H9 (cell line): ENCODE data around the gene PPFIBP2. TPM values are rescaled to one million over a fixed set of nuclear protein-coding genes. Genes with fewer than 3 reads are reported as not detected.

Source experiments
- DNase-seq: peaks from one replicate; pipeline ENCODE4 v3.0.0-alpha.2; 2017
- H2AFZ ChIP-seq: one replicate; pipeline ENCODE4 v1.6.1; 2013; ENCODE audit warnings: mild to moderate bottlenecking, low read length, control low read depth, moderate library complexity
- H2AK5ac ChIP-seq: 2 replicates; pipeline ENCODE4 v1.6.1; 2013; ENCODE audit warnings: low read length, control low read depth, mixed read lengths; ENCODE audit not compliant: insufficient read length
- H2BK120ac ChIP-seq: one replicate; pipeline ENCODE4 v1.6.1; 2013; ENCODE audit warnings: low read depth, mild to moderate bottlenecking, low read length, control low read depth, inconsistent platforms; ENCODE audit not compliant: poor library complexity, severe bottlenecking
- H2BK12ac ChIP-seq: 2 replicates; pipeline ENCODE4 v1.6.1; 2013; ENCODE audit warnings: low read length, control low read depth, mixed read lengths, low read depth; ENCODE audit not compliant: insufficient read length
- H2BK15ac ChIP-seq: 2 replicates; pipeline ENCODE4 v1.6.1; 2013; ENCODE audit warnings: low read depth, low read length, control low read depth
- H2BK20ac ChIP-seq: one replicate; pipeline ENCODE4 v1.6.1; 2013; ENCODE audit warnings: low read depth, mild to moderate bottlenecking, low read length, control low read depth, inconsistent platforms; ENCODE audit not compliant: poor library complexity, severe bottlenecking
- H2BK5ac ChIP-seq: 2 replicates; pipeline ENCODE4 v1.6.1; 2013; ENCODE audit warnings: low read length, control low read depth, mixed read lengths; ENCODE audit not compliant: insufficient read length
- H3K14ac ChIP-seq: 2 replicates; pipeline ENCODE4 v1.6.1; 2013; ENCODE audit warnings: low read length, control low read depth; ENCODE audit not compliant: insufficient read depth
- H3K18ac ChIP-seq: 2 replicates; pipeline ENCODE4 v1.6.1; 2013; ENCODE audit warnings: low read depth, mild to moderate bottlenecking, mixed read lengths, low read length, control low read depth; ENCODE audit not compliant: insufficient read length
- H3K23ac ChIP-seq: 2 replicates; pipeline ENCODE4 v1.6.1; 2013; ENCODE audit warnings: low read length, control low read depth, mixed read lengths, low read depth; ENCODE audit not compliant: insufficient read length
- H3K23me2 ChIP-seq: 2 replicates; pipeline ENCODE4 v1.6.1; 2013; ENCODE audit warnings: low read depth, mild to moderate bottlenecking, mixed read lengths, low read length, control low read depth; ENCODE audit not compliant: insufficient read length, poor library complexity, severe bottlenecking
- H3K27ac ChIP-seq: 2 replicates; pipeline ENCODE4 v1.5.1; 2013; ENCODE audit warnings: low read length, control low read depth, mixed read lengths, low read depth; ENCODE audit not compliant: insufficient read length
- H3K27me3 ChIP-seq: 2 replicates; pipeline ENCODE4 v1.6.1; 2013; ENCODE audit warnings: low read length, control low read depth, inconsistent platforms; ENCODE audit not compliant: insufficient read depth
- H3K4ac ChIP-seq: 2 replicates; pipeline ENCODE4 v1.6.1; 2013; ENCODE audit warnings: low read depth, mild to moderate bottlenecking, control low read depth, inconsistent platforms, low read length, moderate library complexity
- H3K4me1 ChIP-seq: 2 replicates; pipeline ENCODE4 v1.6.1; 2013; ENCODE audit warnings: low read length, control low read depth, inconsistent platforms; ENCODE audit not compliant: insufficient read depth
- H3K4me2 ChIP-seq: 2 replicates; pipeline ENCODE4 v1.6.1; 2013; ENCODE audit warnings: low read length, control low read depth, mixed read lengths; ENCODE audit not compliant: insufficient read length, insufficient read depth
- H3K56ac ChIP-seq: 2 replicates; pipeline ENCODE4 v1.6.1; 2013; ENCODE audit warnings: low read depth, mild to moderate bottlenecking, mixed read lengths, low read length, control low read depth; ENCODE audit not compliant: insufficient read length
- H3K79me1 ChIP-seq: 2 replicates; pipeline ENCODE4 v1.6.1; 2013; ENCODE audit warnings: low read depth, mild to moderate bottlenecking, moderate library complexity, low read length, control low read depth, inconsistent platforms; ENCODE audit not compliant: insufficient read depth, poor library complexity, severe bottlenecking
- H3K79me2 ChIP-seq: 2 replicates; pipeline ENCODE4 v1.6.1; 2013; ENCODE audit warnings: low read length, control low read depth, inconsistent platforms; ENCODE audit not compliant: insufficient read depth
- H3K9ac ChIP-seq: 2 replicates; pipeline ENCODE4 v1.6.1; 2013; ENCODE audit warnings: low read length, control low read depth, mixed read lengths; ENCODE audit not compliant: insufficient read length; ENCODE audit errors: extremely low read depth
- H3K9me3 ChIP-seq: one replicate; pipeline ENCODE4 v1.6.1; 2013; ENCODE audit warnings: low read depth, low read length, inconsistent platforms; ENCODE audit not compliant: control insufficient read depth
- H3T11ph ChIP-seq: one replicate; pipeline ENCODE4 v1.6.1; 2013; ENCODE audit warnings: mild to moderate bottlenecking, low read length, control low read depth, inconsistent platforms
- H4K20me1 ChIP-seq: one replicate; pipeline ENCODE4 v1.6.1; 2013; ENCODE audit not compliant: control insufficient read depth, insufficient read length, insufficient read depth
- H4K5ac ChIP-seq: 2 replicates; pipeline ENCODE4 v1.6.1; 2013; ENCODE audit warnings: low read depth, mild to moderate bottlenecking, mixed read lengths, low read length, control low read depth; ENCODE audit not compliant: insufficient read length
- H4K8ac ChIP-seq: replicated peaks from 2 replicates; pipeline ENCODE4 v1.6.1; 2013; ENCODE audit warnings: low read length, control low read depth, mixed read lengths, low read depth; ENCODE audit not compliant: insufficient read length
- H4K91ac ChIP-seq: 2 replicates; pipeline ENCODE4 v1.6.1; 2013; ENCODE audit warnings: low read depth, mild to moderate bottlenecking, moderate library complexity, mixed read lengths, low read length, control low read depth; ENCODE audit not compliant: insufficient read length
- H3K27ac Mint-ChIP-seq, 3 experiments: 2 replicates in 2 of 3; 3 replicates in 1 of 3; pipeline ENCODE4 v1.8.0; 2020 to 2021; ENCODE audit warnings: mixed read lengths in 3 of 3, mild to moderate bottlenecking in 1 of 3, moderate library complexity in 1 of 3
- H3K27me3 Mint-ChIP-seq: 2 replicates; pipeline ENCODE4 v1.8.0; 2021; ENCODE audit warnings: low read depth, mild to moderate bottlenecking, moderate library complexity, mixed read lengths
- H3K36me3 Mint-ChIP-seq, 3 experiments: 2 replicates in 2 of 3; 3 replicates in 1 of 3; pipeline ENCODE4 v1.8.0; 2020 to 2021; ENCODE audit warnings: low read depth in 3 of 3, mixed read lengths in 3 of 3; ENCODE audit not compliant: insufficient read depth in 1 of 3
- H3K4me1 Mint-ChIP-seq, 2 experiments: 2 replicates each; pipeline ENCODE4 v1.8.0; 2020; ENCODE audit warnings: mixed read lengths in 2 of 2
- H3K4me3 Mint-ChIP-seq, 2 experiments: 2 replicates in 1 of 2; 3 replicates in 1 of 2; pipeline ENCODE4 v1.8.0; 2020 to 2021; ENCODE audit warnings: mild to moderate bottlenecking in 2 of 2, mixed read lengths in 2 of 2, moderate library complexity in 1 of 2
- H3K9me3 Mint-ChIP-seq, 2 experiments: 2 replicates in 1 of 2; 3 replicates in 1 of 2; pipeline ENCODE4 v1.8.0; 2020; ENCODE audit warnings: mild to moderate bottlenecking in 2 of 2, mixed read lengths in 2 of 2, moderate library complexity in 1 of 2
- WGBS: extraction: QIAGEN DNeasy Blood & Tissue Kit; methylation state at CpG from one replicate; pipeline ENCODE4 v1.1.7; 2013; ENCODE audit warnings: missing lambda C conversion rate, low lambda C conversion rate, mixed read lengths; ENCODE audit not compliant: insufficient read length; ENCODE audit errors: extremely low coverage; 5-methylcytosine and 5-hydroxymethylcytosine counted together
- total RNA-seq: library from RNA; stranded (reverse); gene quantifications from 2 replicates; pipeline ENCODE4 v1.2.1, GENCODE V29; 2021
- TF ChIP-seq, protein P1 (sequence below): fragments of 200-600 bp; sonication (generic); conservative IDR thresholded peaks from 3 replicates; pipeline ENCODE4 v1.8.0; 2021; ENCODE audit warnings: antibody characterized with exemption, mild to moderate bottlenecking

The PPFIBP2 gene
- total RNA-seq, 1 experiment from 2014 or later, result 8.3 TPM

DNA sequence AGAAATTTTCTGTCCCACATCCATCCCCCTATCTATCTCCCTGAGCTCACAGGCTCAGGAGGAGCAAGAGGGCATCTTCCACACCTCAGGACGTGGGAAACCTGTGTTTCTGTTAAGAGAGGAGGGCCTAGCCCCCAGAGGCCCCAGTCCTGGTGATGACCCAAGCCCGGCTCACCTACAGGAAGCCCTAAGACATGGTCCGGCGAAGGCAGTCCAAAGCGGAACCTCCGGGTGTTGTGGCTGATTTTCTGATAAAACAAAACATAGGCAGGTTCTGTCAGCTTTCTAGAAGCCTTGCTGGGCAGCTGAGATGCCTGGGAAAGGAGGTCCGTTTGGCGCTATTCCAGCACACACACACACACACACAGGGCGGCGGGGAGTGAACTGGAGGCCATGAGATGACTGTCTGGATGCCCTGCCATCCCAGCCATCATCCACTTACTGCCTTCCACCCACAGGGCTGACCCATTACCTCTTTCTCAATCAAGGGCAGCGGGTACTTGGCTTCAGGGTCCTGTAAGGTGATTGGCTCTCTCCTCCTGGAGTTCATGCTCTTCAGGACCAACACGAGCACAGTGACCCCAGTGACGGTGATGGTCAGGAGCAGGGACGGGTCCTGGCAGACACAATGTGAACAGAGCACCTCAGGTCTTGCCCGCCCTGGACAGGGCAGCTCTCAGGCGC, 158.6 kb downstream of the PPFIBP2 start:
- no peak overlapping the region for H2AK5ac ChIP-seq
- H3K23me2 ChIP-seq, result peaks cover 10% of the 10 kb centered on the region
- H4K5ac ChIP-seq, result no peak overlapping the region
- H3K9me3 Mint-ChIP-seq, result no peaks in the 10 kb centered on the region
- no peak overlapping the region for H3T11ph ChIP-seq
- H3K18ac ChIP-seq, result no peak overlapping the region
- no peak overlapping the region for H2BK12ac ChIP-seq
- no peak overlapping the region for H2BK120ac ChIP-seq
- peaks cover 5% of the 10 kb centered on the region; the same call in 1 of the 2 replicates for H3K4me1 ChIP-seq
- H3K79me1 ChIP-seq, result no peaks in the 10 kb centered on the region
- H3K23ac ChIP-seq, result no peak overlapping the region
- H2BK20ac ChIP-seq, result no peak overlapping the region
- peaks cover 6% of the 10 kb centered on the region for H3K27me3 Mint-ChIP-seq
- no peak overlapping the region for H4K91ac ChIP-seq
- H3K4ac ChIP-seq, result no peak overlapping the region
- WGBS, result no CpG with 5 or more reads among the region's 16 CpGs
- H3K4me2 ChIP-seq, result peak overlapping the region; percentile 53
- peak overlapping the region; percentile 64 to 78 for H3K4me3 Mint-ChIP-seq
- H3K27ac Mint-ChIP-seq, result no peak overlapping the region
- no peak overlapping the region for H2BK15ac ChIP-seq
- no peaks in the 10 kb centered on the region for H3K79me2 ChIP-seq
- no peak overlapping the region for H3K27ac ChIP-seq
- peaks cover 14 to 41% (median 32%) of the 10 kb centered on the region in 3 experiments for H3K36me3 Mint-ChIP-seq
- H4K8ac ChIP-seq, result no peak overlapping the region
- H3K4me1 Mint-ChIP-seq, result peaks cover 55 to 59% of the 10 kb centered on the region in 2 experiments
- no peak for DNase-seq
- no peak overlapping the region for H2AFZ ChIP-seq
- peaks cover 2% of the 10 kb centered on the region for H4K20me1 ChIP-seq
- no peak overlapping the region; the same call in 1 of the 2 replicates for H3K14ac ChIP-seq
- TF ChIP-seq, protein P1, sequence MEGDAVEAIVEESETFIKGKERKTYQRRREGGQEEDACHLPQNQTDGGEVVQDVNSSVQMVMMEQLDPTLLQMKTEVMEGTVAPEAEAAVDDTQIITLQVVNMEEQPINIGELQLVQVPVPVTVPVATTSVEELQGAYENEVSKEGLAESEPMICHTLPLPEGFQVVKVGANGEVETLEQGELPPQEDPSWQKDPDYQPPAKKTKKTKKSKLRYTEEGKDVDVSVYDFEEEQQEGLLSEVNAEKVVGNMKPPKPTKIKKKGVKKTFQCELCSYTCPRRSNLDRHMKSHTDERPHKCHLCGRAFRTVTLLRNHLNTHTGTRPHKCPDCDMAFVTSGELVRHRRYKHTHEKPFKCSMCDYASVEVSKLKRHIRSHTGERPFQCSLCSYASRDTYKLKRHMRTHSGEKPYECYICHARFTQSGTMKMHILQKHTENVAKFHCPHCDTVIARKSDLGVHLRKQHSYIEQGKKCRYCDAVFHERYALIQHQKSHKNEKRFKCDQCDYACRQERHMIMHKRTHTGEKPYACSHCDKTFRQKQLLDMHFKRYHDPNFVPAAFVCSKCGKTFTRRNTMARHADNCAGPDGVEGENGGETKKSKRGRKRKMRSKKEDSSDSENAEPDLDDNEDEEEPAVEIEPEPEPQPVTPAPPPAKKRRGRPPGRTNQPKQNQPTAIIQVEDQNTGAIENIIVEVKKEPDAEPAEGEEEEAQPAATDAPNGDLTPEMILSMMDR, result no peak
- no peak overlapping the region for H3K56ac ChIP-seq
- H3K9me3 ChIP-seq, result no peaks in the 10 kb centered on the region
- no peaks in the 10 kb centered on the region for H3K27me3 ChIP-seq
- no peak overlapping the region for H3K9ac ChIP-seq
- no peak overlapping the region for H2BK5ac ChIP-seq
